Testis (tissue), 3 donors: ENCODE measurements around the gene ALOX15B. TPM values are rescaled to one million over a fixed set of nuclear protein-coding genes. Genes with fewer than 3 reads are reported as not detected.

ENCODE experiments used
- DNase-seq: peaks from one replicate; pipeline ENCODE4 v3.0.0-alpha.2; 2019
- H3K27ac ChIP-seq, 2 donors: fragments of 200-600 bp; sonication (generic); one replicate each; pipeline ENCODE4 v1.5.1; 2019
- H3K27me3 ChIP-seq: fragments of 200-600 bp; sonication (generic); one replicate; pipeline ENCODE4 v1.5.1; 2019
- H3K36me3 ChIP-seq: fragments of 200-600 bp; sonication (generic); one replicate; pipeline ENCODE4 v1.5.1; 2017; ENCODE audit warnings: low read depth; ENCODE audit errors: missing control alignments
- H3K4me1 ChIP-seq: fragments of 200-600 bp; sonication (generic); one replicate; pipeline ENCODE4 v1.5.1; 2019
- H3K4me3 ChIP-seq, 2 donors: fragments of 200-600 bp; sonication (generic); one replicate each; pipeline ENCODE4 v1.5.1; 2017 to 2019
- H3K9me3 ChIP-seq: fragments of 200-600 bp; sonication (generic); one replicate; pipeline ENCODE4 v1.5.1; 2017
- POLR2A ChIP-seq: fragments of 450-650 bp; IDR thresholded peaks from one replicate; pipeline ENCODE4 v1.6.1; 2017; ENCODE audit warnings: antibody characterized with exemption, mild to moderate bottlenecking, moderate library complexity
- WGBS, 2 donors: methylation state at CpG; one replicate each; pipeline ENCODE4 v1.1.5; 2018; 5-methylcytosine and 5-hydroxymethylcytosine counted together
- intact Hi-C: fragments of 100-400 bp; cut with DNase I; formaldehyde crosslinking; loops from one replicate; pipeline ENCODE4 v1.15.1; 2023; ENCODE audit warnings: low total_unique reads
- polyA plus RNA-seq: library from polyadenylated mRNA; stranded (reverse); fragments of 350-450 nt; fragmentation: Illumina TruSeq; extraction: RNeasy Lipid Tissue Mini Kit (QIAGEN cat#74804); gene quantifications from one replicate; pipeline ENCODE4 v1.2.3, GENCODE V29; 2014; ENCODE audit warnings: low read depth, low replicate concordance; ENCODE audit not compliant: insufficient read depth
- total RNA-seq, 2 donors: library from RNA; depleted of rRNA; stranded (reverse); fragments of >200 nt; gene quantifications; one replicate each; pipeline ENCODE4 v1.2.3, GENCODE V29; 2016
- TF ChIP-seq, protein P1 (sequence below), 3 experiments: fragments of 450-650 bp in 2 of 3; fragments of 200-600 bp in 1 of 3; sonication (generic) in 1 of 3; IDR thresholded peaks; one replicate each; pipeline ENCODE4 v1.5.1; 2016 to 2019; ENCODE audit warnings: antibody characterized with exemption in 3 of 3, mild to moderate bottlenecking in 2 of 3, moderate library complexity in 1 of 3

The ALOX15B gene
- total and polyA plus RNA-seq, 3 donors from 2014 or later = 0.79 to 2.2 (median 1.8) TPM

- WGBS, 2 donors = 37 to 85% methylated on average over 2 to 17 of the region's 17 CpGs
- Histone ChIP-seq H3K9me3 (no peaks in the 10 kb centered on the region), H3K27me3 (no peaks in the 10 kb centered on the region), H3K36me3 (no peaks in the 10 kb centered on the region), H3K27ac (no peak overlapping the region), H3K4me1 (peaks cover 8% of the 10 kb centered on the region), H3K4me3 (no peak overlapping the region)
- TF ChIP-seq, protein P1, sequence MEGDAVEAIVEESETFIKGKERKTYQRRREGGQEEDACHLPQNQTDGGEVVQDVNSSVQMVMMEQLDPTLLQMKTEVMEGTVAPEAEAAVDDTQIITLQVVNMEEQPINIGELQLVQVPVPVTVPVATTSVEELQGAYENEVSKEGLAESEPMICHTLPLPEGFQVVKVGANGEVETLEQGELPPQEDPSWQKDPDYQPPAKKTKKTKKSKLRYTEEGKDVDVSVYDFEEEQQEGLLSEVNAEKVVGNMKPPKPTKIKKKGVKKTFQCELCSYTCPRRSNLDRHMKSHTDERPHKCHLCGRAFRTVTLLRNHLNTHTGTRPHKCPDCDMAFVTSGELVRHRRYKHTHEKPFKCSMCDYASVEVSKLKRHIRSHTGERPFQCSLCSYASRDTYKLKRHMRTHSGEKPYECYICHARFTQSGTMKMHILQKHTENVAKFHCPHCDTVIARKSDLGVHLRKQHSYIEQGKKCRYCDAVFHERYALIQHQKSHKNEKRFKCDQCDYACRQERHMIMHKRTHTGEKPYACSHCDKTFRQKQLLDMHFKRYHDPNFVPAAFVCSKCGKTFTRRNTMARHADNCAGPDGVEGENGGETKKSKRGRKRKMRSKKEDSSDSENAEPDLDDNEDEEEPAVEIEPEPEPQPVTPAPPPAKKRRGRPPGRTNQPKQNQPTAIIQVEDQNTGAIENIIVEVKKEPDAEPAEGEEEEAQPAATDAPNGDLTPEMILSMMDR (IDR thresholded peaks at IDR 0.05) = no peak
- TF ChIP-seq POLR2A = no peak
- DNase-seq = no peak
- intact Hi-C loops = no loop called here
Observed at GRCh38 chr17:8012996-8013640, 25.7 kb upstream of the ALOX15B start.

DNA sequence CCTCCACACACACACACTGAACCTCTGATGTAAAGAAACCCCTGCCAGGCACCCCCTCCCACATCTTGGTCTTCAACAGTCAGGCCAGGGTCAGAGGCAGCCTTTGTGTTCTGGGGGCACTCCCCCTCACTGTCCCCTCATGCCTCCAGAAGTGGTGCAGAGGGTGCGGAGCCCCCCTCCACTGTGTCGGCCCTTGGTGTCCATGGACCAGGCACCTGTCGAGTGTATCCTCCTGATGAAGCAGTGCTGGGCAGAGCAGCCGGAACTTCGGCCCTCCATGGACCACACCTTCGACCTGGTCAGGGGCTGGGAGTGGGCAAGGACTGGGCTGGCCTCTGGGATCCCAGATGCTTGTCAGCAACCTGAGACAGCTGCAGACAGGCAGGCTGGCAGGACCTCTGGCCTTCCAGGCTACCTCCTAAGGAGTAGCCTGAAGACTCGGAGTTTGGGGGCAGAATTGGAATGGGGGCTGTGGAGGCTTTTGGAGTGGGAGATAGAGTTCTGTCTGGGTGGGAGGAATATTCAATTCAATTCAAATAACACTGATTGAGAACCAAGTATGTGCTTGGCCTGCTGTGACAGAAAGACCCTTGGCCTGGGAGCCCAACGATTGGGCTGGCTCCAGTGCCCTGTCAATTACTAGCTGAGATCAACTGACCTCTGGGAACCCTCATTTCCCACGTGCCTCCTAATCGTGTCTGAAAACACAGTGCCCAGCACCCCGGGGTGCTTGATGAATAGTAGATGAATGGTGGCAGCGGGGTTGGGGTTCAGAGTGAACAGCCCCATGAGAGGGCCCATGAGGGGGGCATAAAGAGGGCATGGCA, 24.9 kb upstream of the ALOX15B start:
- Histone ChIP-seq H3K9me3 (no peaks in the 10 kb centered on the region), H3K36me3 (no peaks in the 10 kb centered on the region), H3K27ac (no peak overlapping the region), H3K4me1 (peaks cover 8% of the 10 kb centered on the region), H3K27me3 (no peaks in the 10 kb centered on the region), H3K4me3 (no peak overlapping the region)
- WGBS, 2 donors = 79 to 92% methylated on average over 8 to 12 of the region's 12 CpGs
- intact Hi-C loops = no loop called here
- no peak for TF ChIP-seq POLR2A
- TF ChIP-seq, protein P1 (IDR thresholded peaks at IDR 0.05) = no peak
- no peak for DNase-seq

DNA sequence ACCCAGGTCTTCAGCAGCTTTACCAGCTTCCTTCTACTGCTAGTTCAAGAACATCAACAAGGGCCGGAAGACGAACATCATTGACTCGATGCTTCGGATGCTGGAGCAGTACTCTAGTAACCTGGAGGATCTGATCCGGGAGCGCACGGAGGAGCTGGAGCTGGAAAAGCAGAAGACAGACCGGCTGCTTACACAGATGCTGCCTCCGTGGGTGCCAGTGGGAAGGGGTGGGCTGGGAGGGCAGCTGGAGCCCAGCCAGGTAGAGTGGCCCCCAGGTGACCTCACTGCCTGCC, 24.4 kb upstream of the ALOX15B start:
- intact Hi-C loops = no loop called here
- peaks cover 8% of the 10 kb centered on the region for H3K4me1 ChIP-seq
- no peaks in the 10 kb centered on the region for H3K27me3 ChIP-seq
- no peak overlapping the region for H3K4me3 ChIP-seq
- WGBS, 2 donors = 84 to 85% methylated on average over 9 of the region's 9 CpGs
- DNase-seq = no peak
- H3K27ac ChIP-seq = no peak overlapping the region
- TF ChIP-seq, protein P1 (IDR thresholded peaks at IDR 0.05) = no peak
- TF ChIP-seq POLR2A = no peak
- H3K9me3 ChIP-seq = no peaks in the 10 kb centered on the region
- no peaks in the 10 kb centered on the region for H3K36me3 ChIP-seq

GRCh38 chr17:8015236-8015956, 23.5 kb upstream of the ALOX15B start:
- intact Hi-C loops = no loop called here
- peak overlapping the region; percentile 27 to 34 for H3K4me3 ChIP-seq
- WGBS, 2 donors = 59 to 68% methylated on average over 11 to 44 of the region's 44 CpGs
- no peaks in the 10 kb centered on the region for H3K27me3 ChIP-seq
- H3K27ac ChIP-seq = no peak overlapping the region
- TF ChIP-seq, protein P1 (IDR thresholded peaks at IDR 0.05) = no peak
- no peak for TF ChIP-seq POLR2A
- no peaks in the 10 kb centered on the region for H3K9me3 ChIP-seq
- peaks cover 8% of the 10 kb centered on the region for H3K4me1 ChIP-seq
- no peak for DNase-seq
- H3K36me3 ChIP-seq = no peaks in the 10 kb centered on the region
